ENCODE data around the gene CEP70.
A peak's percentile ranks its signal among the peaks of the same experiment; 100 is the strongest.
"Not testable (repeated sequence)": the region's sequence is repeated elsewhere in the genome, so short reads cannot be mapped to it uniquely, and the experiment has no call there.

Gene CEP70

GRCh38 chr3:138594150-138594934 is at the start of gene CEP70:
Gene CEP70 (minus strand): TSS chr3:138594260. CDS start chr3:138572927, 21,333 bp downstream.
- DNase-seq: no peak

- DNase-seq: no peak
Measured at GRCh38 chr3:138642927-138643253, 48.8 kb upstream of the CEP70 start.

GRCh38 chr3:138642226-138642926 is 48.3 kb upstream of the CEP70 start:
- no peak for DNase-seq

- DNase-seq: no peak
Measured at GRCh38 chr3:138640537-138640936, 46.5 kb upstream of the CEP70 start.

- no peak for DNase-seq
Measured at GRCh38 chr3:138638641-138639040, 44.6 kb upstream of the CEP70 start.

- DNase-seq: no peak
Measured at GRCh38 chr3:138629526-138629925, 35.5 kb upstream of the CEP70 start.

GRCh38 chr3:138625707-138626365 is 31.8 kb upstream of the CEP70 start:
- DNase-seq: no peak

GRCh38 chr3:138624518-138624917 is 30.5 kb upstream of the CEP70 start:
- DNase-seq: no peak

- DNase-seq: no peak
Measured at GRCh38 chr3:138620431-138620830, 26.4 kb upstream of the CEP70 start.

- DNase-seq: no peak
Measured at GRCh38 chr3:138615462-138615861, 21.4 kb upstream of the CEP70 start.

- DNase-seq: no peak
Measured at GRCh38 chr3:138609898-138610266, 15.8 kb upstream of the CEP70 start.

- peak; percentile 27 for DNase-seq
Measured at GRCh38 chr3:138608322-138609135, 14.5 kb upstream of the CEP70 start, which contains the start of gene FAIM. Gene FAIM (plus strand): TSS chr3:138608771. CDS start chr3:138619727, 10,956 bp downstream.

GRCh38 chr3:138604106-138604595 is 10.1 kb upstream of the CEP70 start:
- not testable (repeated sequence) for DNase-seq

- not testable (repeated sequence) for DNase-seq
Measured at GRCh38 chr3:138601661-138602060, 7.6 kb upstream of the CEP70 start.

- no peak for DNase-seq
Measured at GRCh38 chr3:138600100-138600745, 6.2 kb upstream of the CEP70 start.

GRCh38 chr3:138598534-138598933 is 4.5 kb upstream of the CEP70 start:
- DNase-seq: no peak

- not testable (repeated sequence) for DNase-seq
Measured at GRCh38 chr3:138597186-138597976, 3.3 kb upstream of the CEP70 start.

GRCh38 chr3:138594935-138595610 is 1.0 kb upstream of the CEP70 start:
- no peak for DNase-seq

GRCh38 chr3:138593488-138594149 is 441 bp downstream of the CEP70 start:
- DNase-seq: no peak

- no peak for DNase-seq
Measured at GRCh38 chr3:138591392-138591791, 2.7 kb downstream of the CEP70 start.
